Gastrocnemius medialis (tissue), 4 donors: ENCODE results near the gene SLX9. TPM values are rescaled to one million over a fixed set of nuclear protein-coding genes. Genes with fewer than 3 reads are reported as not detected.

ENCODE experiments used
- ATAC-seq, 2 donors: fragments of 150-250 bp; one replicate each; pipeline ENCODE4 v1.9.1; 2016
- DNase-seq, 2 donors: peaks; one replicate each; pipeline ENCODE4 v3.0.0-alpha.2; 2019
- H3K27ac ChIP-seq, 4 donors: fragments of 200-600 bp; sonication (generic); 1 replicate in 1 of 4; 2 replicates in 3 of 4; pipeline ENCODE4 v1.5.1; 2016 to 2018; ENCODE audit warnings: mild to moderate bottlenecking in 2 of 4, moderate library complexity in 1 of 4
- H3K27me3 ChIP-seq, 3 donors: fragments of 200-600 bp; sonication (generic) in 2 of 3; 1 replicate in 1 of 3; 2 replicates in 2 of 3; pipeline versions ENCODE4 v1.5.1 to v1.6.0; 2016 to 2019; ENCODE audit warnings: mild to moderate bottlenecking in 1 of 3, moderate library complexity in 1 of 3
- H3K36me3 ChIP-seq, 2 donors: fragments of 200-600 bp; sonication (generic) in 1 of 2; one replicate each; pipeline ENCODE4 v1.5.1; 2017 to 2018
- H3K4me1 ChIP-seq, 2 donors: fragments of 200-600 bp; sonication (generic) in 1 of 2; one replicate each; pipeline ENCODE4 v1.5.1; 2016 to 2017; ENCODE audit warnings: mild to moderate bottlenecking in 2 of 2
- H3K4me3 ChIP-seq, 4 donors: fragments of 200-600 bp; sonication (generic) in 3 of 4; 1 replicate in 1 of 4; 2 replicates in 3 of 4; pipeline ENCODE4 v1.5.1; 2016 to 2019; ENCODE audit warnings: mild to moderate bottlenecking in 2 of 4
- H3K9me3 ChIP-seq, 3 donors: fragments of 200-600 bp; sonication (generic) in 2 of 3; 1 replicate in 1 of 3; 2 replicates in 2 of 3; pipeline ENCODE4 v1.5.1; 2016 to 2019
- CTCF ChIP-seq, 5 experiments: fragments of 450-650 bp in 3 of 5; fragments of 200-600 bp in 2 of 5; sonication (generic) in 2 of 5; IDR thresholded peaks in 4 of 5; conservative IDR thresholded peaks in 1 of 5; 1 replicate in 4 of 5; 2 replicates in 1 of 5; pipeline ENCODE4 v1.5.1; 2016 to 2019; ENCODE audit warnings: antibody characterized with exemption in 5 of 5, mild to moderate bottlenecking in 3 of 5, moderate library complexity in 3 of 5
- POLR2A ChIP-seq, 2 donors: fragments of 450-650 bp; IDR thresholded peaks; one replicate each; pipeline ENCODE4 v1.6.1; 2017; ENCODE audit warnings: antibody characterized with exemption in 2 of 2, mild to moderate bottlenecking in 2 of 2, moderate library complexity in 2 of 2
- in situ Hi-C, 4 donors: fragments of 200-750 bp; cut with MboI; loops; one replicate each; pipeline versions ENCODE4 v1.15.0 to v1.8.0; 2017; ENCODE audit warnings: low sequenced_read_pairs in 4 of 4
- intact Hi-C: fragments of 100-400 bp; cut with DNase I; formaldehyde crosslinking; loops from one replicate; pipeline ENCODE4 v1.15.1; 2023; ENCODE audit warnings: low total_unique reads
- total RNA-seq, 4 donors: library from RNA; depleted of rRNA; stranded (reverse); fragments of >200 nt; gene quantifications; one replicate each; pipeline versions ENCODE4 v1.1.0 to v1.2.3, GENCODE V29; 2016

The SLX9 gene
- total RNA-seq, 4 donors from 2014 or later: 23.7 to 37.6 (median 25.8) TPM

- Histone ChIP-seq H3K4me3 (peak overlapping the region in 1 of 4 donors; percentile 6), H3K27me3 (no peaks in the 10 kb centered on the region), H3K4me1 (peaks cover 10 to 12% of the 10 kb centered on the region in 2 donors), H3K27ac (no peak overlapping the region), H3K36me3 (no peaks in the 10 kb centered on the region), H3K9me3 (no peaks in the 10 kb centered on the region)
- intact Hi-C loops: loop anchor here (5.0 kb wide), 2 partner anchors 48 to 72 kb away; partner anchors contain the start of gene ADARB1
- TF ChIP-seq POLR2A (IDR thresholded peaks at IDR 0.05) (no peak), CTCF (IDR thresholded peaks at IDR 0.05 in 4 of 5, conservative IDR thresholded peaks at IDR 0.05 in 1 of 5) (no peak)
- in situ Hi-C loops: no loop called here
- DNase-seq (no peak), ATAC-seq (no peak)
Observed at GRCh38 chr21:45000637-45001133, 60.9 kb downstream of the SLX9 start.

DNA sequence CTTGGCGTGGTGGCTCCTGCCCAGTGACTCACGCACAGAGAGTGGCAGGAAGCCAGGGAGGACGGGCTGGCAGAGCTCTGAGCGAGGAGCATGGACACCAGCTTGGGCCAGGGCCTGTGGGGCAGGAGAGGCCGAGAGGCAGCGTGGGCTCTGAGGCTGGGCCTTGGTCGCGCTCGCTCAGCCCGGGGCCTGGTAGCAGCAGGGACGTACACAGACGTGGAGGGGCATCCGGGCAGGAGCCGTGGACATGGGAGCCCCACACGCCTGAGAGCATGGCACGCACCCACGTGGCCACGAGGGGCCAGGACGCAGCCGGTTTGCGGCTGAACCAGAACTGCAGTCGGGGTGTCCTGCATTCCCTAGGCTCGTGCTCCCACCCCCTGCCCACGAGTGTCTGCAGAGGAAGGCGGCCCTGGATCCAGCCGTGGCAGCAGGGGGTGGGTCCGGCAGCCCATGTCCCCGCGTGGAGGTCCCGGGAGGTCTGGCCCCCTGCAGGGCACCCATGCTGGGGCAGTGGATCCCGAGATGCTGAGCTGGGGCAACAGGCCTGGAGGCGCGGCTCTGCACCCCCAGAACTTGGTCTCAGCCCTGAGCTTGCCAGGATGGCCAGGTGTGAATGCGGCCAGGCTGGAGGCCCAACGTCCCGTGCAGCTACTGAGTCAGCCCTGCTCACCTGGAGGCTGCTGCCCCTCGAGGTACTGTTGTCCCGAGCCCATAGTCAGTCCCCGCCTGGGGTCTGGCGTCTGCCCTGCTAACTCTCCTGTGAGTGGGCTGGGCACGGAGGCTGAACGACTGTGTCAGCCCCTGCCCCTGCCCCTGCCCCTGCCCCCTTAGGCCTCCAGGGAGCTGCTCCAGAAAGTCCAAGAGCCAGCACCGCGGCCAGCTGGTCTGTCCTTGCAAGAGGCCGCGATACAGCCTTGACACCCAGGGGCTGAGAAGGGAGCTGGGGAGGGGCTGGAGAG lies 61.6 kb downstream of the SLX9 start:
- intact Hi-C loops: loop anchor here (5.0 kb wide), 2 partner anchors 49 to 71 kb away; partner anchors contain the start of gene ADARB1
- ATAC-seq (peak; percentile 96 to 98), DNase-seq (peak; percentile 80 to 90)
- H3K4me3 ChIP-seq: peak overlapping the region in 1 of 4 donors; percentile 6
- peaks cover 10 to 12% of the 10 kb centered on the region in 2 donors for H3K4me1 ChIP-seq
- in situ Hi-C loops: no loop called here
- H3K9me3 ChIP-seq: no peaks in the 10 kb centered on the region
- peak overlapping the region in 1 of 4 donors; percentile 5 for H3K27ac ChIP-seq
- no peaks in the 10 kb centered on the region for H3K27me3 ChIP-seq
- no peaks in the 10 kb centered on the region for H3K36me3 ChIP-seq
- TF ChIP-seq POLR2A (IDR thresholded peaks at IDR 0.05): no peak
- TF ChIP-seq CTCF (IDR thresholded peaks at IDR 0.05 in 4 of 5, conservative IDR thresholded peaks at IDR 0.05 in 1 of 5): no peak

DNA sequence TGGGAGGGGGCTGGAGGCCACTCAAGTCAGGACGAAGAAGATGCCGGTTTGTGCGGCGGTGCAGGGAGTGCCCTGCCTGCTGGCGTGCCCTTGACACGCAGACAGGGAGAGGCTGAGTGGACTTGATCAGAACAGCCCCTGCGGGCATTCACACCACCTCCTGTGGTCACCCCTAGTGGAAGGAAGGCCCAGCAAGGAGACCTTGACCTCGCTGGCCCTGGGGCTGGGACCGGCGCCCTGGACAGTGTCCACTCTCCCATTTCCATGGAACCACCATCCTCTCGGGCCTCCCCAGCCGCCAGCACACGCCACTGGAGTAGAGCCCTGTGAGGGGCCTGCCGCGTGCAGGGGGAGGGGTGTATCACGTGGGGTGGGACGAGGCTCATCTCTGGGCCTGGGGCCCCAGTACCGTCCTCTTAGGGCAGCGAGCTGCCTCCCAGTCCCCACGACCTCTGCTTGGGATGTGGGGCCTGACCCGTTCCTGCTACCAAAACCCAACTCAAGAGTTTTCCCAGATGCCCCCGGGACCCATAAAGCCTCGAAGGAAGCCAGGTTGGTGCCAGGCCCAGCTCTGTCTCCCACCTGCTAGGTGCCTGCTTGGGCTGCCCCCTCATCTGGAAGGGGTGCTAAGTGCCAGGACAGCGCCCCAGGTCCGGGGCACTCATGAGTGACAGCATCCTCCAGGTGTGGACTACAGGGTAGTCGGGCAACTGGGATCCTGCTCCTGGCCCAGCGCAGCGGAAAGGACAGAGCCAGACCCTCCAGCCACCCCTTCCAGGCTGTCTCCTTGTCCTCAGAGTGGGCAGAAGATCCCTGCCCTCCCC lies 62.8 kb downstream of the SLX9 start:
- Histone ChIP-seq H3K27ac (no peak overlapping the region), H3K4me3 (no peak overlapping the region), H3K9me3 (no peaks in the 10 kb centered on the region), H3K4me1 (peaks cover 10 to 12% of the 10 kb centered on the region in 2 donors), H3K27me3 (no peaks in the 10 kb centered on the region), H3K36me3 (no peaks in the 10 kb centered on the region)
- in situ Hi-C loops (no loop called here), intact Hi-C loops (loop anchor here (5.0 kb wide), 2 partner anchors 50 to 70 kb away; partner anchors contain the start of gene ADARB1)
- TF ChIP-seq CTCF (IDR thresholded peaks at IDR 0.05 in 4 of 5, conservative IDR thresholded peaks at IDR 0.05 in 1 of 5): no peak
- no peak for TF ChIP-seq POLR2A (IDR thresholded peaks at IDR 0.05)
- ATAC-seq: no peak
- peak in 1 of 2 donors; percentile 12 for DNase-seq

GRCh38 chr21:45003331-45004058 lies 63.7 kb downstream of the SLX9 start:
- H3K9me3 ChIP-seq: no peaks in the 10 kb centered on the region
- DNase-seq (peak in 1 of 2 donors; percentile 12), ATAC-seq (no peak)
- in situ Hi-C loops (no loop called here), intact Hi-C loops (loop anchor here (5.0 kb wide), 2 partner anchors 51 to 69 kb away; partner anchors contain the start of gene ADARB1)
- H3K27ac ChIP-seq: no peak overlapping the region
- TF ChIP-seq POLR2A (IDR thresholded peaks at IDR 0.05) (no peak), CTCF (IDR thresholded peaks at IDR 0.05 in 4 of 5, conservative IDR thresholded peaks at IDR 0.05 in 1 of 5) (no peak)
- no peak overlapping the region for H3K4me3 ChIP-seq
- no peaks in the 10 kb centered on the region for H3K36me3 ChIP-seq
- H3K4me1 ChIP-seq: peaks cover 10 to 12% of the 10 kb centered on the region in 2 donors
- no peaks in the 10 kb centered on the region for H3K27me3 ChIP-seq
